ENCODE results near the gene PRRC2A.

DNA sequence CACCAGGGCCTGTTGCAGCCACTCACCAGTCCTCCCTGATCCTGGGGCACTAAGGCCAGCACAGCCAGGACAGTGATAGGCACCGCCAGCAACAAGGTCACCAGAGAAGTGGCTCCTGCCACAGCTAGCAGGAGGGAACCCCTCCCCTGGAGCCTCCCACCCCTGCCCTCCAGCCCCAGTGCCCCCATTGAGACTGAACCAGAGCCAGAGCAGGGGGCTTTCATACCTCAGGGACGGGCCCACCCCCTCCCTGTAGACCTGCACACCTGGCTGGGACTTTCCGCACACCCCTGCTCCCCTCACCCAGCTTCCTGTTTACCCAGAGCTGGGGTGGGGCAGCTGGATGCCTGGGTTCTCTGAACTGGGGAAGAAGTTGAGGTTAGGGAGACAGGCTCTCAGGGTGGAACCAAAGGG, 38.3 kb upstream of the PRRC2A start, which contains the start of gene LTB:
- TF ChIP-seq, protein P1, sequence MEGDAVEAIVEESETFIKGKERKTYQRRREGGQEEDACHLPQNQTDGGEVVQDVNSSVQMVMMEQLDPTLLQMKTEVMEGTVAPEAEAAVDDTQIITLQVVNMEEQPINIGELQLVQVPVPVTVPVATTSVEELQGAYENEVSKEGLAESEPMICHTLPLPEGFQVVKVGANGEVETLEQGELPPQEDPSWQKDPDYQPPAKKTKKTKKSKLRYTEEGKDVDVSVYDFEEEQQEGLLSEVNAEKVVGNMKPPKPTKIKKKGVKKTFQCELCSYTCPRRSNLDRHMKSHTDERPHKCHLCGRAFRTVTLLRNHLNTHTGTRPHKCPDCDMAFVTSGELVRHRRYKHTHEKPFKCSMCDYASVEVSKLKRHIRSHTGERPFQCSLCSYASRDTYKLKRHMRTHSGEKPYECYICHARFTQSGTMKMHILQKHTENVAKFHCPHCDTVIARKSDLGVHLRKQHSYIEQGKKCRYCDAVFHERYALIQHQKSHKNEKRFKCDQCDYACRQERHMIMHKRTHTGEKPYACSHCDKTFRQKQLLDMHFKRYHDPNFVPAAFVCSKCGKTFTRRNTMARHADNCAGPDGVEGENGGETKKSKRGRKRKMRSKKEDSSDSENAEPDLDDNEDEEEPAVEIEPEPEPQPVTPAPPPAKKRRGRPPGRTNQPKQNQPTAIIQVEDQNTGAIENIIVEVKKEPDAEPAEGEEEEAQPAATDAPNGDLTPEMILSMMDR (IDR thresholded peaks at IDR 0.05): no peak
- no peak for TF ChIP-seq POLR2A (IDR thresholded peaks at IDR 0.05)
